HepG2 (cell line): ENCODE results near the gene MAP3K1. TPM values are rescaled to one million over a fixed set of nuclear protein-coding genes. Genes with fewer than 3 reads are reported as not detected.

Experiments used
- ATAC-seq: fragments of 200-7000 bp; cut with Tn5 transposase; 3 replicates; pipeline ENCODE4 v1.9.1; 2020; ENCODE audit warnings: mild to moderate bottlenecking, moderate library complexity
- BruUV-seq: library from RNA; stranded (reverse); fragments of 400-500 nt; replicated peaks from 2 replicates; lab custom pipeline; 2021; lab: Mats Ljungman, UMichigan
- CTCF ChIA-PET: fragments of 300-600 bp; formaldehyde crosslinking; extraction: SDS; loops from one replicate; lab custom pipeline; 2021; ENCODE audit warnings: low total read pairs, inconsistent platforms, low intra/inter-chr PET ratio; lab: Yijun Ruan, JAX
- POLR2A ChIA-PET: fragments of 350-600 bp; sonication (Branson Sonifier 250); formaldehyde crosslinking; loops from one replicate; lab custom pipeline; 2020; ENCODE audit warnings: antibody characterized with exemption, inconsistent platforms; lab: Yijun Ruan, JAX
- DNase-seq: peaks from one replicate; pipeline ENCODE4 v3.0.0-alpha.2; 2015; ENCODE audit warnings: low spot score
- FAIRE-seq: peaks from 3 replicates; lab custom pipeline; 2011; peaks lifted over from hg19 to GRCh38; lab: Jason Lieb, UNC
- H2AFZ ChIP-seq: one replicate; pipeline ENCODE4 v1.6.1; 2011; ENCODE audit warnings: low read length, inconsistent platforms
- H3K27ac ChIP-seq: fragments of 300-600 bp; 3 replicates; pipeline ENCODE4 v1.8.0; 2011; ENCODE audit warnings: mixed run types, mild to moderate bottlenecking, mixed read lengths, low read length, inconsistent platforms; ENCODE audit not compliant: insufficient read depth; ENCODE audit errors: extremely low read length
- H3K27me3 ChIP-seq, 2 experiments: fragments of 200-600 bp in 1 of 2; 2 replicates in 1 of 2; 3 replicates in 1 of 2; pipeline versions ENCODE4 v1.6.0 to v1.8.0; 2011; ENCODE audit warnings: low read length in 2 of 2, mild to moderate bottlenecking in 2 of 2, moderate library complexity in 2 of 2, inconsistent platforms in 1 of 2; ENCODE audit not compliant: insufficient read depth in 2 of 2, control insufficient read depth in 1 of 2
- H3K36me3 ChIP-seq, 2 experiments: fragments of 200-600 bp in 1 of 2; replicated peaks in 1 of 2; 2 replicates in 1 of 2; 3 replicates in 1 of 2; pipeline versions ENCODE4 v1.5.1 to v1.8.0; 2011; ENCODE audit warnings: low read length in 2 of 2, inconsistent platforms in 1 of 2; ENCODE audit not compliant: insufficient read depth in 2 of 2, control insufficient read depth in 1 of 2
- H3K4me1 ChIP-seq: 2 replicates; pipeline ENCODE4 v1.5.1; 2012; ENCODE audit warnings: low read length, inconsistent platforms; ENCODE audit not compliant: insufficient read depth
- H3K4me2 ChIP-seq: 2 replicates; pipeline ENCODE4 v1.6.0; 2011; ENCODE audit warnings: low read depth, low read length, inconsistent platforms
- H3K4me3 ChIP-seq, 3 experiments: fragments of 200-600 bp in 1 of 3; sonication (generic), shearing (Covaris generic) in 1 of 3; replicated peaks in 1 of 3; 2 replicates each; pipeline ENCODE4 v1.5.1; 2011 to 2016; ENCODE audit warnings: low read length in 3 of 3, inconsistent platforms in 2 of 3, low read depth in 2 of 3, mild to moderate bottlenecking in 2 of 3, control low read depth in 1 of 3, mixed read lengths in 1 of 3; ENCODE audit not compliant: insufficient read depth in 1 of 3
- H3K79me2 ChIP-seq: one replicate; pipeline ENCODE4 v1.6.1; 2011; ENCODE audit warnings: low read length, inconsistent platforms; ENCODE audit not compliant: insufficient read depth
- H3K9ac ChIP-seq: 2 replicates; pipeline ENCODE4 v1.6.0; 2011; ENCODE audit warnings: mild to moderate bottlenecking, low read depth, low read length, inconsistent platforms; ENCODE audit not compliant: insufficient read depth
- H3K9me3 ChIP-seq: 2 replicates; pipeline ENCODE4 v1.5.1; 2012; ENCODE audit warnings: mild to moderate bottlenecking, low read length
- H4K20me1 ChIP-seq: 2 replicates; pipeline ENCODE4 v1.6.0; 2011; ENCODE audit warnings: inconsistent platforms, mild to moderate bottlenecking, low read length, moderate library complexity; ENCODE audit not compliant: insufficient read depth
- ETV6 ChIP-seq: sonication (generic); formaldehyde crosslinking; conservative IDR thresholded peaks from 2 replicates; pipeline ENCODE4 v1.4.0; 2020; ENCODE audit warnings: missing genetic modification reagents
- HMG20A ChIP-seq: IDR thresholded peaks from 2 replicates; pipeline ENCODE4 v1.6.1; 2016; ENCODE audit warnings: borderline replicate concordance
- KDM5A ChIP-seq: fragments of 200-600 bp; sonication (generic); IDR thresholded peaks from 2 replicates; pipeline ENCODE4 v1.7.0; 2018; ENCODE audit warnings: antibody characterized with exemption, mild to moderate bottlenecking, low read length, borderline replicate concordance
- NCOR1 ChIP-seq: fragments of 200-600 bp; sonication (generic); IDR thresholded peaks from 2 replicates; pipeline ENCODE4 v1.7.0; 2017; ENCODE audit warnings: antibody characterized with exemption, low read length, borderline replicate concordance
- PCBP1 ChIP-seq: fragments of 200-400 bp; formaldehyde crosslinking; IDR thresholded peaks from 2 replicates; pipeline ENCODE4 v1.6.1; 2017; ENCODE audit warnings: mild to moderate bottlenecking, low read depth, low read length, borderline replicate concordance
- TSC22D2 ChIP-seq: sonication (generic); formaldehyde crosslinking; IDR thresholded peaks from 2 replicates; pipeline ENCODE4 v1.5.1; 2020; ENCODE audit warnings: missing genetic modification reagents, mild to moderate bottlenecking, borderline replicate concordance
- ZNF207 ChIP-seq: fragments of 450-650 bp; IDR thresholded peaks from 2 replicates; pipeline ENCODE4 v1.6.1; 2016; ENCODE audit warnings: antibody characterized with exemption, borderline replicate concordance
- ZNF317 ChIP-seq: sonication (generic); formaldehyde crosslinking; IDR thresholded peaks from 2 replicates; pipeline ENCODE4 v1.5.0; 2020; ENCODE audit warnings: mild to moderate bottlenecking, missing genetic modification reagents
- ZNF547 ChIP-seq: sonication (generic); formaldehyde crosslinking; IDR thresholded peaks from 2 replicates; pipeline ENCODE4 v1.5.1; 2020; ENCODE audit warnings: mild to moderate bottlenecking, missing genetic modification reagents
- ZNF614 ChIP-seq: IDR thresholded peaks from 2 replicates; pipeline ENCODE4 v1.6.1; 2018; ENCODE audit warnings: missing biosample characterization, missing genetic modification reagents, inconsistent platforms, borderline replicate concordance
- ZNF780A ChIP-seq: sonication (generic); formaldehyde crosslinking; IDR thresholded peaks from 2 replicates; pipeline ENCODE4 v1.8.0; 2022; ENCODE audit warnings: mild to moderate bottlenecking, missing genetic modification reagents, moderate library complexity
- WGBS: methylation state at CpG from one replicate; pipeline ENCODE4 v1.1.6; 2017; ENCODE audit warnings: low lambda C conversion rate; 5-methylcytosine and 5-hydroxymethylcytosine counted together
- in situ Hi-C: cut with HindIII; loops from 2 replicates; pipeline ENCODE4 v1.10.0; 2017; ENCODE audit warnings: low pct_unique_long_range_greater_than_20kb; ENCODE audit not compliant: extremely low pct_ligation_motif_present
- intact Hi-C: fragments of 100-400 bp; cut with micrococcal nuclease; formaldehyde crosslinking; loops from one replicate; pipeline ENCODE4 v1.10.0; 2022; ENCODE audit not compliant: unreplicated experiment
- polyA plus RNA-seq, 8 experiments: library from polyadenylated mRNA; depleted of rRNA in 3 of 8; stranded (reverse) in 7 of 8; unstranded in 1 of 8; fragments of >200 nt; fragmentation: Illumina TruSeq in 4 of 8; extraction: Trizol in 4 of 8; gene quantifications; 2 replicates each; pipeline versions ENCODE4 v1.2.1 to v1.2.3, GENCODE V29; 2011 to 2016; ENCODE audit warnings: low read depth in 4 of 8, missing spikeins in 1 of 8, mixed read lengths in 1 of 8; ENCODE audit not compliant: insufficient read depth in 1 of 8
- total RNA-seq, 5 experiments: library from RNA; depleted of rRNA; stranded (reverse); fragments of >200 nt; fragmentation: Illumina TruSeq; extraction: Trizol; gene quantifications; 2 replicates each; pipeline ENCODE4 v1.2.3, GENCODE V29; 2016; ENCODE audit warnings: low read depth in 1 of 5
- TF ChIP-seq, protein P1 (sequence below): sonication (generic); formaldehyde crosslinking; IDR thresholded peaks from 2 replicates; pipeline ENCODE4 v1.8.0; 2022; ENCODE audit warnings: mild to moderate bottlenecking, missing genetic modification reagents, moderate library complexity
- TF ChIP-seq, protein P2 (sequence below): sonication (generic); formaldehyde crosslinking; IDR thresholded peaks from 2 replicates; pipeline ENCODE4 v1.5.1; 2020; ENCODE audit warnings: missing genetic modification reagents, mild to moderate bottlenecking, borderline replicate concordance
- TF ChIP-seq, protein P3 (sequence below): sonication (generic); formaldehyde crosslinking; IDR thresholded peaks from 2 replicates; pipeline ENCODE4 v1.5.1; 2020; ENCODE audit warnings: mild to moderate bottlenecking, missing genetic modification reagents

Gene MAP3K1
- total and polyA plus RNA-seq, 2 of the 13 experiments (the other 11 are each of a cell fraction or from before 2014, with no cell fraction given): 16.4 to 30.3 TPM

DNA sequence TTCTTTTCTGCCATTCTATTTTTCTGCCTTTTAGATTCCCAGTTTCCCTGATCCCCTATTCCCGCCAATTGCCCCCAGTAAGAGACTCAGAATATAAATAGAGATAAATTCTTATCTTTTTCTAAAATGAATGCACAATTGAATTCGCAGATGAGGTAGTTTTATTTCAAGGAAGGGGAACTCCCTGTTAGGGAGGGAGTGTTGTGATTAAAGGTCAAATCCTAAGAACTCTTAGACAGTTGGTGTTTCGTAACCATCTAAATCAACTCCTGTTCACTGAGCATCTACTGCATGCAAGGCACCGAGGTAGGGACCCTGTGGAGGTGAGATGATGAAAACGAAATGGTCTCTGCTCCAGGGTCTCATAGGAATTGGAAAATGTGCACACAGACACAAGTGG lies 7.7 kb upstream of the MAP3K1 start:
- 51% methylated on average over 5 of the region's 5 CpGs for WGBS
- H4K20me1 ChIP-seq: no peaks in the 10 kb centered on the region
- peaks cover 8% of the 10 kb centered on the region for H3K4me1 ChIP-seq
- ChIA-PET POLR2A (no interaction called here), CTCF (no interaction called here)
- TF ChIP-seq KDM5A (no peak), ZNF207 (no peak), ZNF547 (CRISPR knock-in tag) (no peak), ZNF614 (CRISPR knock-in tag) (no peak), PCBP1 (no peak), NCOR1 (no peak), HMG20A (CRISPR knock-in tag) (no peak), TSC22D2 (CRISPR knock-in tag) (no peak), ZNF317 (CRISPR knock-in tag) (no peak), ETV6 (CRISPR knock-in tag) (no peak), ZNF780A (CRISPR knock-in tag) (no peak)
- TF ChIP-seq, protein P1, sequence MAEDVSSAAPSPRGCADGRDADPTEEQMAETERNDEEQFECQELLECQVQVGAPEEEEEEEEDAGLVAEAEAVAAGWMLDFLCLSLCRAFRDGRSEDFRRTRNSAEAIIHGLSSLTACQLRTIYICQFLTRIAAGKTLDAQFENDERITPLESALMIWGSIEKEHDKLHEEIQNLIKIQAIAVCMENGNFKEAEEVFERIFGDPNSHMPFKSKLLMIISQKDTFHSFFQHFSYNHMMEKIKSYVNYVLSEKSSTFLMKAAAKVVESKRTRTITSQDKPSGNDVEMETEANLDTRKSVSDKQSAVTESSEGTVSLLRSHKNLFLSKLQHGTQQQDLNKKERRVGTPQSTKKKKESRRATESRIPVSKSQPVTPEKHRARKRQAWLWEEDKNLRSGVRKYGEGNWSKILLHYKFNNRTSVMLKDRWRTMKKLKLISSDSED (CRISPR knock-in tag): no peak
- TF ChIP-seq, protein P2, sequence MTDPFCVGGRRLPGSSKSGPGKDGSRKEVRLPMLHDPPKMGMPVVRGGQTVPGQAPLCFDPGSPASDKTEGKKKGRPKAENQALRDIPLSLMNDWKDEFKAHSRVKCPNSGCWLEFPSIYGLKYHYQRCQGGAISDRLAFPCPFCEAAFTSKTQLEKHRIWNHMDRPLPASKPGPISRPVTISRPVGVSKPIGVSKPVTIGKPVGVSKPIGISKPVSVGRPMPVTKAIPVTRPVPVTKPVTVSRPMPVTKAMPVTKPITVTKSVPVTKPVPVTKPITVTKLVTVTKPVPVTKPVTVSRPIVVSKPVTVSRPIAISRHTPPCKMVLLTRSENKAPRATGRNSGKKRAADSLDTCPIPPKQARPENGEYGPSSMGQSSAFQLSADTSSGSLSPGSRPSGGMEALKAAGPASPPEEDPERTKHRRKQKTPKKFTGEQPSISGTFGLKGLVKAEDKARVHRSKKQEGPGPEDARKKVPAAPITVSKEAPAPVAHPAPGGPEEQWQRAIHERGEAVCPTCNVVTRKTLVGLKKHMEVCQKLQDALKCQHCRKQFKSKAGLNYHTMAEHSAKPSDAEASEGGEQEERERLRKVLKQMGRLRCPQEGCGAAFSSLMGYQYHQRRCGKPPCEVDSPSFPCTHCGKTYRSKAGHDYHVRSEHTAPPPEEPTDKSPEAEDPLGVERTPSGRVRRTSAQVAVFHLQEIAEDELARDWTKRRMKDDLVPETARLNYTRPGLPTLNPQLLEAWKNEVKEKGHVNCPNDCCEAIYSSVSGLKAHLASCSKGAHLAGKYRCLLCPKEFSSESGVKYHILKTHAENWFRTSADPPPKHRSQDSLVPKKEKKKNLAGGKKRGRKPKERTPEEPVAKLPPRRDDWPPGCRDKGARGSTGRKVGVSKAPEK: no peak
- TF ChIP-seq, protein P3, sequence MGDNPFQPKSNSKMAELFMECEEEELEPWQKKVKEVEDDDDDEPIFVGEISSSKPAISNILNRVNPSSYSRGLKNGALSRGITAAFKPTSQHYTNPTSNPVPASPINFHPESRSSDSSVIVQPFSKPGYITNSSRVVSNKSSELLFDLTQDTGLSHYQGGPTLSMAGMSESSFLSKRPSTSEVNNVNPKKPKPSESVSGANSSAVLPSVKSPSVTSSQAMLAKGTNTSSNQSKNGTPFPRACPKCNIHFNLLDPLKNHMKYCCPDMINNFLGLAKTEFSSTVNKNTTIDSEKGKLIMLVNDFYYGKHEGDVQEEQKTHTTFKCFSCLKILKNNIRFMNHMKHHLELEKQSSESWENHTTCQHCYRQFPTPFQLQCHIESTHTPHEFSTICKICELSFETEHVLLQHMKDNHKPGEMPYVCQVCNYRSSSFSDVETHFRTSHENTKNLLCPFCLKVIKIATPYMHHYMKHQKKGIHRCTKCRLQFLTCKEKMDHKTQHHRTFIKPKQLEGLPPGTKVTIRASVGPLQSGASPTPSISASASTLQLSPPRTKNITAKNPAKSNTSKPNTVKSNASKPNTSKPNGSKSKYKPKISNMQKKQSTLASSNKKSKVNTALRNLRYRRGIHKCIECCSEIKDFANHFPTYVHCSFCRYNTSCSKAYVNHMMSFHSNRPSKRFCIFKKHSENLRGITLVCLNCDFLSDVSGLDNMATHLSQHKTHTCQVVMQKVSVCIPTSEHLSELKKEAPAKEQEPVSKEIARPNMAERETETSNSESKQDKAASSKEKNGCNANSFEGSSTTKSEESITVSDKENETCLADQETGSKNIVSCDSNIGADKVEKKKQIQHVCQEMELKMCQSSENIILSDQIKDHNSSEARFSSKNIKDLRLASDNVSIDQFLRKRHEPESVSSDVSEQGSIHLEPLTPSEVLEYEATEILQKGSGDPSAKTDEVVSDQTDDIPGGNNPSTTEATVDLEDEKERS (CRISPR knock-in tag): no peak
- no peak overlapping the region for H3K4me2 ChIP-seq
- no peaks in the 10 kb centered on the region for H3K36me3 ChIP-seq
- no peak for ATAC-seq
- no peak overlapping the region for H3K9ac ChIP-seq
- DNase-seq: no peak
- no TSS peak for BruUV-seq
- intact Hi-C loops (no loop called here), in situ Hi-C loops (no loop called here)
- H2AFZ ChIP-seq: no peak overlapping the region
- H3K9me3 ChIP-seq: no peaks in the 10 kb centered on the region
- H3K27me3 ChIP-seq: peaks cover 0 to 16% of the 10 kb centered on the region in 2 experiments; a peak in 2 of 5 replicates
- no peak overlapping the region for H3K27ac ChIP-seq
- no peak overlapping the region for H3K4me3 ChIP-seq
- no peak for FAIRE-seq
- H3K79me2 ChIP-seq: no peaks in the 10 kb centered on the region
